ENCODE measurements around the gene PYGM. TPM values are rescaled to one million over a fixed set of nuclear protein-coding genes. Genes with fewer than 3 reads are reported as not detected.

PYGM gene
- total RNA-seq, 2 donors from 2014 or later, result 19.3 to 43.2 TPM

GRCh38 chr11:64793271-64794160 lies 33.7 kb upstream of the PYGM start:
- DNase-seq (ENCODE audit: low spot score), result peak; percentile 38
- intact Hi-C loops (cut with DNase I), result no loop called here

GRCh38 chr11:64792482-64792881 lies 32.7 kb upstream of the PYGM start:
- peak; percentile 36 for DNase-seq (ENCODE audit: low spot score)

GRCh38 chr11:64791781-64792291 lies 32.1 kb upstream of the PYGM start:
- intact Hi-C loops (cut with DNase I), result no loop called here
- peak; percentile 60 for DNase-seq (ENCODE audit: low spot score)

More at GRCh38 chr11:64792482-64792881, 32.7 kb upstream of the PYGM start:
- intact Hi-C loops (cut with DNase I), result no loop called here

- intact Hi-C loops (cut with DNase I), result no loop called here
- DNase-seq (ENCODE audit: low spot score), result peak; percentile 35
Measured at GRCh38 chr11:64790205-64791095, 30.7 kb upstream of the PYGM start.

GRCh38 chr11:64789331-64790204 lies 29.8 kb upstream of the PYGM start:
- DNase-seq (ENCODE audit: low spot score), result peak; percentile 46
- intact Hi-C loops (cut with DNase I), result no loop called here

GRCh38 chr11:64788321-64789215 lies 28.8 kb upstream of the PYGM start:
- peak; percentile 54 for DNase-seq (ENCODE audit: low spot score)
- intact Hi-C loops (cut with DNase I), result no loop called here

- peak; percentile 92 for DNase-seq (ENCODE audit: low spot score)
- intact Hi-C loops (cut with DNase I), result no loop called here
Measured at GRCh38 chr11:64787526-64788320, 27.9 kb upstream of the PYGM start.

GRCh38 chr11:64786308-64786707 lies 26.5 kb upstream of the PYGM start:
- intact Hi-C loops (cut with DNase I), result no loop called here
- peak; percentile 42 for DNase-seq (ENCODE audit: low spot score)

- intact Hi-C loops (cut with DNase I), result no loop called here
- DNase-seq (ENCODE audit: low spot score), result peak; percentile 4
Measured at GRCh38 chr11:64784813-64785581, 25.2 kb upstream of the PYGM start.

GRCh38 chr11:64778473-64779298 lies 18.9 kb upstream of the PYGM start, which contains the start of gene SF1:
Gene SF1, minus strand, starts transcription at chr11:64778542. Its CDS starts 150 bp downstream, at chr11:64778392.
- intact Hi-C loops (cut with DNase I), result no loop called here
- peak; percentile 99 for DNase-seq (ENCODE audit: low spot score)

GRCh38 chr11:64778223-64778472 lies 18.4 kb upstream of the PYGM start:
- intact Hi-C loops (cut with DNase I), result no loop called here
- no peak for DNase-seq (ENCODE audit: low spot score)

- peak; percentile 95 for DNase-seq (ENCODE audit: low spot score)
- intact Hi-C loops (cut with DNase I), result no loop called here
Measured at GRCh38 chr11:64777449-64778222, 17.9 kb upstream of the PYGM start.

- no peak for DNase-seq (ENCODE audit: low spot score)
- intact Hi-C loops (cut with DNase I), result no loop called here
Measured at GRCh38 chr11:64776875-64777274, 17.1 kb upstream of the PYGM start.

GRCh38 chr11:64776425-64776824 lies 16.7 kb upstream of the PYGM start:
- no peak for DNase-seq (ENCODE audit: low spot score)
- intact Hi-C loops (cut with DNase I), result no loop called here

- intact Hi-C loops (cut with DNase I), result no loop called here
Measured at GRCh38 chr11:64774144-64774543, 14.4 kb upstream of the PYGM start.

More at GRCh38 chr11:64774144-64774543, 14.4 kb upstream of the PYGM start:
- DNase-seq (ENCODE audit: low spot score), result no peak
